GM12891 (cell line): ENCODE measurements around the gene MARCHF3.

ENCODE experiments used
- POLR2A ChIP-seq: IDR thresholded peaks from 2 replicates; pipeline ENCODE4 v1.6.1; 2011; ENCODE audit warnings: low read depth, low read length, control low read depth
- POLR2AphosphoS5 ChIP-seq: IDR thresholded peaks from 2 replicates; pipeline ENCODE4 v1.6.1; 2011; ENCODE audit warnings: low read depth, low read length, control low read depth
- POU2F2 ChIP-seq: IDR thresholded peaks from 2 replicates; pipeline ENCODE4 v1.6.1; 2011; ENCODE audit warnings: low read depth, mild to moderate bottlenecking, control low read depth, low read length, moderate library complexity
- SPI1 ChIP-seq: IDR thresholded peaks from 2 replicates; pipeline ENCODE4 v1.6.1; 2011; ENCODE audit warnings: low read depth, low read length, control low read depth
- TAF1 ChIP-seq: IDR thresholded peaks from 2 replicates; pipeline ENCODE4 v1.6.1; 2011; ENCODE audit warnings: low read depth, low read length, control low read depth

- TF ChIP-seq POLR2AphosphoS5 (no peak), POLR2A (no peak), POU2F2 (no peak), TAF1 (no peak), SPI1 (no peak)
Observed at GRCh38 chr5:126998201-126998631, 32.1 kb downstream of the MARCHF3 start.
